ENCODE measurements around the gene PSTPIP1.

PSTPIP1 gene

GRCh38 chr15:77046704-77047412, 51.9 kb downstream of the PSTPIP1 start:
- DNase-seq: no peak

GRCh38 chr15:77048135-77048876, 53.4 kb downstream of the PSTPIP1 start:
- DNase-seq: no peak

GRCh38 chr15:77052556-77052955, 57.6 kb downstream of the PSTPIP1 start:
- no peak for DNase-seq

GRCh38 chr15:77053709-77054108, 58.8 kb downstream of the PSTPIP1 start:
- DNase-seq: no peak

DNA sequence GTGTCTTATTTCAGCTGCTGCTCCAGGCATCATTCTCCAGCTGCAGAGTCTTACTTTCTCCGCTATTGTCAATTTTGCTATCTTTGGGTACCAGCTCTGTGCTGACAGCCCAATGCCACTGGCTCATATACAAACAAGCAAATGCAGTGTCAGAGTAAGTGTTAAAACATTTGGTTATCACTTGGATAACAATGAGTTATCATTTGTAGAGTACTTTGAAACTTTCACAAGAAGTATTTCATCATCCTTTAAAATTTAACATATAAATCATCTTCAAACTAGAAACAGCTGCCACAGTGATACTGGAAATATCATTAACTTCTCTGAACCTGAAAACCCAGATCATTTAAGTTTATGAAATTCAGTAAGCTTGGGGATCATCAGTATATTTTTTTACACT, 62.1 kb downstream of the PSTPIP1 start:
- DNase-seq: no peak

- DNase-seq: no peak
Measured at GRCh38 chr15:77057685-77058084, 62.8 kb downstream of the PSTPIP1 start.

- no peak for DNase-seq
Measured at GRCh38 chr15:77058468-77058867, 63.5 kb downstream of the PSTPIP1 start.

DNA sequence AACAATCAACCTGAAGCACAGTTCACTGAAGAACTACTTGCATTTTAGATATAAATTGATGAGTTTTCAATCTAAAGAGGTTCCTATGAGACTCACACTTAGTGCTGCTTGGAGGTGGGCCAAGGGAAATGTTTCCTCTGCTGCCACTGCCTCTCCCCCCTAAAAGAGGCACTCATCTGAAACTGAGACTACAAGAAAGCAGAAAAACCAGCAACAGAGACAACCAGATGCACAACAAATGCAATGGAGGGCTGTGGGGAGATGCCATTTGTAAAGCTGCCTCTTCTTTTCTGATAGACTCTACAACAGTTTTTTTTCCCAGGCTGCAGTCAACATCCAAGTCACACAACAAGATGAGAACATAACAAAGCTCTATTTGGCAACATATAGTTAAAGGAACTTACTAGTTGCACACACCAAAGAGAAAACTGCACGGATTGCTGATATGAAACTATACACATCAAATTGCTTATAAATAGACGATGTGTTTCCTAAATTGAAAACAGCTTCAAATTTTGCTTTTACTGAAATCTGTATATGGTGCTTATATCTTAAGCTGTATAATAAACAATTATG, 64.9 kb downstream of the PSTPIP1 start:
- no peak for DNase-seq

DNA sequence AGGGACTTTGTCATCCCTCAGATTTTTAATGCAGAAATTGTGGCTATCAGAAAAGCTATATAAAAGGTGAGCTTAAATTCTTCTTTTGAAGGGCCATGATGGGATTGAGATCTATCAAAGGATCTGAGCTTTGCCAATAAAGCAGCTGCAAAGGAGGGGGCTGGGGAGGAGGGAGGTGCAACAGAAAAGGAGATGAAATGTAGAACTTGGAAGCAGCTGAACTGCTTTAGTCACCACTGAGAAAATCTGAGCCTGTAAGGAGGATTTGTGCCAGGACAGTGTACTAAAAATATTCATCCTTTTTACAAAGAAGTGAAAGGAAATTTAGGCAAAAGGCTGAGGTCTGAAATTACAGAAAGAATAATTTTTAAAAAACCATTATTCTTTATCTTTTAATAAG, 65.6 kb downstream of the PSTPIP1 start:
- no peak for DNase-seq

DNA sequence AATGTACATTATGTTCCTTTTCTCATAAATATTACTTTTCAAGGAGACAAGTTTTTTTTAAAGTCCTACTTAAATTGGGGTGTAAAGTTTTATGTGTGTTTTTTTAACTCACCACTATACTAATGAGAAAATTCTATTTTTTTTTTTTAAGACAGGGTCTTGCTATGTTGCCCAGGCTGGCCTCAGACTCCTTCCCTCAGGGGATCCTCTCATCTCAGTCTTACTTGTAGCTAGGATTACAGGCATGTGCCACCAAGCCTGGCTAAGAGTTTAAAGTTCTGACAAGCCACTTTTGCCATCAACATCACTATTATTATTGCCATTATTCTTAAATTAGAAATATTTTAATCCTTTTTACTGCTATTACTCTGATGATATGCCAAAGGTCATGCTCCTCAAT, 68.3 kb downstream of the PSTPIP1 start:
- no peak for DNase-seq

- no peak for DNase-seq
Measured at GRCh38 chr15:77064063-77064462, 69.1 kb downstream of the PSTPIP1 start.

DNA sequence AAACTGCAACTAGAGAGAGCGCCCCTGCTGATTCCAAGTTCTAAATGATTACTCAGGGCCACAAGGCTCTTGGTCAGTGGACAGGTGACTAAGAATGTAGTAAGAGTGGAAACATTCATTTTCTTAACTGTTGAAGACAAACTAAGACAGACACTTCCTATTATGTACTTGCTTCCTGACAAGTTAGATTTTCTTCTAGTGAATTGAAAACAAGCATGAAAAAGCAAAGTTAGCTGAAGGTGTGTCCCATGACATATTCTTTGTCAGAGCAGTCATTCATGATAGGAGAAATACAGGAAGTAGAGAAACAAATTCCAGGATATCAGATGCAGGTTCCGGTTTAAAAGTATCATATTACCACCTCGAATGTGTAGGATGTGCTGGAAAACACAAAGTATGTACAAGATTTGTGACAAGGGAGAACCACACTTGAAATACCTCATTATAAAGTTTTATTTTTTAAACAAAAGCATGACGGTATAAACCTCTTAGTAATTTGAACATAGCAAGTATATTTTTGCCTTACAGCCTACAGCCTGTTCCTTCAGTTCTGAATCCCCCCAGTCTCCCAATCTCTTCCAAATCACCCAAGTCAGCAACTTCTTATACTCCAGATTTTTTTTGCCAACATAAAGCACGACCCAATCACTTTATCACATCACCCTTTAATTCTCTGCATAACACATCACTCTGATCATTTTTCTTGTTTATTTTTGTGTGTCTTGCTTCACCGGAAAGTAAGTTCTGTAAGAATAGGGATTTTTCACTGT, 69.8 kb downstream of the PSTPIP1 start:
- DNase-seq: no peak

- DNase-seq: no peak
Measured at GRCh38 chr15:77066971-77067690, 72.2 kb downstream of the PSTPIP1 start.

GRCh38 chr15:77067691-77068367, 72.9 kb downstream of the PSTPIP1 start:
- no peak for DNase-seq

GRCh38 chr15:77068633-77069032, 73.7 kb downstream of the PSTPIP1 start:
- DNase-seq: no peak

DNA sequence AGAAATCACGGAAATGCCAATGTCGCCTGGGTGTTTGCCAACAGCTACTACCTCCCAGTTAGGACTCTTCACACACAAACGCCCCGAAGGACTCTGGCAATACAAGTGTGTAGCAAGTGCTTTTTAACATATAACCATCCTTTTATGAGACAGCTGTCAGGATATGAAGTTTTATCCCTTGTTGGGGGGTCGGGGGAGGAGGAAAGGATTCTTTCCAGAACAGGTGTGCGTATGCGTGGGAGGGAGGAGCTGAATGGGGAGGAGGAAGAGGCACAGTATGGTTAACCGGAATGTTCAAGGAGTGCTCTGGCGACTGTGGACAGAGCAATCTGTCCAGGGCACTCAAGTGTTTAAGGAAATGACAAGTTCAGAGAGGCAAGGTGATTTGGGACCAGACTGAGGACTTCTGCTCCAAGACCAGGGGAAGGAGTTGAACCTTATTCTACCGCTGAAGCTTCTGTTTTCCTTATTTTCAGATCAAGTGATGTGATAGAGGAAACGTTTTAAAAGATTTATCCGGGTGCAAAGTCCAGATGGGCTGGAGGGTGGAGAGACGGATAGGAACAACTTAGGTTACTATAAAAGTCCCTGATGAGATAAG, 74.7 kb downstream of the PSTPIP1 start:
- no peak for DNase-seq

DNA sequence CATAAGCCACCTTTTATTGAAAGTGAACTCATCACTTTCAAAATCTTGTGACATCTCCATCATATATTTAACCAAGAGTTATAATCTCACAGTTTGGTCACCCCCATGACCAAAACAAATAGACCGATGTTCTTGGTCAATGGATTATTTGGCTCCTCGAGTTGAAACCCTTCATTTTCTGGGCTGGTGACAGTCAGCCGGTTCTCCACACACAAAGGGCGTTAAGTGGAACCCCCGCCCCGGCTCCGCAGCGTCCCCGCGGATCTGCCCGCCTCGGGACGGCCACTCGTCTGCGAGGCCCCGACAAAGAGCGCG, 75.2 kb downstream of the PSTPIP1 start:
- DNase-seq: no peak

GRCh38 chr15:77070495-77071304, 75.8 kb downstream of the PSTPIP1 start, which contains the start of gene TSPAN3:
Gene TSPAN3, minus strand, starts transcription at chr15:77071109. Its CDS starts 155 bp downstream, at chr15:77070954.
- DNase-seq: peak; percentile 96

GRCh38 chr15:77071305-77072223, 76.6 kb downstream of the PSTPIP1 start:
- no peak for DNase-seq

DNA sequence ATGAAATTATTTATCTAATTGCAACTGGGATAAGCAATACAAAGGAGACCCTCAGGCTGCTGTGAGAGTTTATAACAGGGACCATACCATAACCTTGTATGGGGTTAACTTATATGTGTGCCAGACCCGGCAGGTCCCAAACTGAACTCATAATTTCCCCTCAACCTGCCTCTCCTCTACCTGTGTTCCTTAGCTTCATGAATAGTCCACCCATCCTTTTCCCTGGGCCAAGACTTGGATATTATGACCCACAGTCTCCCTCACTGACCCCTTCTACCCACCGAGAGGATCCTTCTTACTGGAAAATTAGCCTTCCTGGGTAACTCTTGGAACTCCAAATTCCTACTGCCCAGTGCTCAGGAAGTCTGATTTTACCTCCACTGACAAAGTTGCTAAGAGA, 79.4 kb downstream of the PSTPIP1 start:
- DNase-seq: no peak

Data from activated CD8-positive, alpha-beta memory T cell treated with anti-CD3 and anti-CD28 coated beads for 24 hours (primary cell).